ENCODE data around the gene TP53TG5.

- TF ChIP-seq CTCF (IDR thresholded peaks at IDR 0.05; ENCODE audit: low read depth, low read length) = no peak
- TF ChIP-seq EZH2phosphoT487 (IDR thresholded peaks at IDR 0.05; ENCODE audit: low read depth) = no peak
These were observed 38.3 kb downstream of the TP53TG5 start for GRCh38 chr20:45339799-45340198.
